Left renal cortex interstitium (tissue), 4 donors: Measurements from ENCODE around the gene DCDC2B. TPM values are rescaled to one million over a fixed set of nuclear protein-coding genes. Genes with fewer than 3 reads are reported as not detected.
"Not testable (repeated sequence)": the region's sequence is repeated elsewhere in the genome, so short reads cannot be mapped to it uniquely, and the experiment has no call there.

Experiments
- DNase-seq, 4 donors: peaks; one replicate each; pipeline ENCODE4 v3.0.0-alpha.2; 2013; ENCODE audit warnings: low read depth in 4 of 4, low spot score in 2 of 4, missing footprints in 1 of 4
- polyA plus RNA-seq, 4 donors: library from polyadenylated mRNA; unstranded; fragments of 120-200 nt; gene quantifications; one replicate each; pipeline ENCODE4 v1.2.1, GENCODE V29; 2013; ENCODE audit not compliant: insufficient read length in 4 of 4

The DCDC2B gene
- 1 to 10 TPM in 2 of 4 donors, under 1 TPM in 2; 0.21 to 2.4 (median 1.4) TPM for polyA plus RNA-seq

- peak in 1 of 4 donors; percentile 37 for DNase-seq
Observed at GRCh38 chr1:32208891-32209328, at the start of gene DCDC2B. Gene DCDC2B, plus strand, starts transcription at chr1:32209089. Its CDS starts 5 bp downstream, at chr1:32209094.

- no peak for DNase-seq
Observed at GRCh38 chr1:32159189-32159588, 49.7 kb upstream of the DCDC2B start.

- no peak for DNase-seq
Observed at GRCh38 chr1:32163405-32163804, 45.5 kb upstream of the DCDC2B start.

GRCh38 chr1:32165633-32166032 is 43.3 kb upstream of the DCDC2B start:
- not testable (repeated sequence) for DNase-seq

- DNase-seq: no peak
Observed at GRCh38 chr1:32170991-32171390, 37.9 kb upstream of the DCDC2B start.

GRCh38 chr1:32172621-32173245 is 36.2 kb upstream of the DCDC2B start:
- DNase-seq: no peak

GRCh38 chr1:32178380-32179192 is 30.3 kb upstream of the DCDC2B start:
- no peak for DNase-seq

- peak in 1 of 4 donors; percentile 63 for DNase-seq
Observed at GRCh38 chr1:32179193-32179442, 29.8 kb upstream of the DCDC2B start.

- DNase-seq: peak; percentile 77 to 86 (median 84)
Observed at GRCh38 chr1:32179443-32180185, 29.3 kb upstream of the DCDC2B start, which contains the start of gene TXLNA. Gene TXLNA, plus strand, starts transcription at chr1:32179675. Its CDS starts 671 bp downstream, at chr1:32180346.

- peak in 1 of 4 donors; percentile 28 for DNase-seq
Observed at GRCh38 chr1:32180186-32181060, 28.5 kb upstream of the DCDC2B start.

GRCh38 chr1:32181065-32181464 is 27.8 kb upstream of the DCDC2B start:
- DNase-seq: no peak

GRCh38 chr1:32181563-32181962 is 27.3 kb upstream of the DCDC2B start:
- DNase-seq: no peak

GRCh38 chr1:32182060-32182459 is 26.8 kb upstream of the DCDC2B start:
- DNase-seq: no peak

- no peak for DNase-seq
Observed at GRCh38 chr1:32184650-32185049, 24.2 kb upstream of the DCDC2B start.

- DNase-seq: no peak
Observed at GRCh38 chr1:32186077-32186476, 22.8 kb upstream of the DCDC2B start.

GRCh38 chr1:32186491-32186890 is 22.4 kb upstream of the DCDC2B start:
- no peak for DNase-seq

- no peak for DNase-seq
Observed at GRCh38 chr1:32187850-32188249, 21.0 kb upstream of the DCDC2B start.

GRCh38 chr1:32192220-32192948 is 16.5 kb upstream of the DCDC2B start:
- no peak for DNase-seq

GRCh38 chr1:32194984-32195383 is 13.9 kb upstream of the DCDC2B start:
- no peak for DNase-seq

GRCh38 chr1:32195531-32195930 is 13.4 kb upstream of the DCDC2B start:
- DNase-seq: no peak
